Stimulated activated naive CD4-positive, alpha-beta T cell (primary cell): ENCODE results near the gene APOA5.
"Not testable (repeated sequence)": the region's sequence is repeated elsewhere in the genome, so short reads cannot be mapped to it uniquely, and the experiment has no call there.

ENCODE experiments used
- DNase-seq, 6 experiments: peaks; one replicate each; lab custom pipeline; 2025; lab: John Stamatoyannopoulos, UW

The APOA5 gene

DNA sequence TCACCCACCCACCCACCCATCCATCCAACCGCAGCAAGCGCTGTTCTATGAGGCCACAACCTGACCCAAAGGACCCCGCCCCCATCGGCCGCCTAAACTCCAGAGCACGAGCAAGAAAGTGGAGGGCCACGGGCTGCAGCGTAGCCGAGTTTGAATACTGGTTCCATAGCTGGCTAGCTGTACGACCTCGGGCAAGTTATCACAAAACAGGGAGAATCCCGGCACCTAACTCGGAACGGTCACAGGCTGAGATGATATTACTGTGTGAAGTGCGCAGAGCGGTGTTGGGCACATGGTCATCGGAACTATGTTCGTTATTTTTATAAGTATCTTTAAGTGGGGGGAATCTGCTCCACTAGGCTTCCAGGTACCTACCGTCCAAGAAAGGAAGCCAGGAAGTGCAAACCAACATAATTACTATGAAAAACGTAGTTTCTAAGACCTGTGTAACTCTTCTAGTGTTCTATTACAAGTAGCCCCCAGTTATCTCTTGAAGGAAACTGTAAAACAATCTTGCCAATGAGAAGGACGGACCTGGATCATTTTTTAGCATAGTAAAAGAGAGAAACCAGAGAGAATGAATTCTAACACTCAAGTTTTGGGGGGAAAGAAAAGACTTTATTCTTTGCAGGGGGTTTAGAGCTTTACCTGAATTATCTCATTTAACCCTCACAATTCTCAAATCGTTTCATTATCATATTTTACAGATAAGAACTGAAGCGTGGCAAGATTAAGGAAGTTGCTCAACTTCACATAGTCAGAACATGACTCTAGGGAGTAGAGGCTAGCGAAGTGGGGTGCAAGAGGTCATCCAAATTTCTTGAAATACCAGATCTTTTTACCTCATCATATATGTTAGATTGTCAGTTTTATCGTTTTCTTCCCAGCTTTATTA lies 18.2 kb downstream of the APOA5 start:
- no peak for DNase-seq

DNA sequence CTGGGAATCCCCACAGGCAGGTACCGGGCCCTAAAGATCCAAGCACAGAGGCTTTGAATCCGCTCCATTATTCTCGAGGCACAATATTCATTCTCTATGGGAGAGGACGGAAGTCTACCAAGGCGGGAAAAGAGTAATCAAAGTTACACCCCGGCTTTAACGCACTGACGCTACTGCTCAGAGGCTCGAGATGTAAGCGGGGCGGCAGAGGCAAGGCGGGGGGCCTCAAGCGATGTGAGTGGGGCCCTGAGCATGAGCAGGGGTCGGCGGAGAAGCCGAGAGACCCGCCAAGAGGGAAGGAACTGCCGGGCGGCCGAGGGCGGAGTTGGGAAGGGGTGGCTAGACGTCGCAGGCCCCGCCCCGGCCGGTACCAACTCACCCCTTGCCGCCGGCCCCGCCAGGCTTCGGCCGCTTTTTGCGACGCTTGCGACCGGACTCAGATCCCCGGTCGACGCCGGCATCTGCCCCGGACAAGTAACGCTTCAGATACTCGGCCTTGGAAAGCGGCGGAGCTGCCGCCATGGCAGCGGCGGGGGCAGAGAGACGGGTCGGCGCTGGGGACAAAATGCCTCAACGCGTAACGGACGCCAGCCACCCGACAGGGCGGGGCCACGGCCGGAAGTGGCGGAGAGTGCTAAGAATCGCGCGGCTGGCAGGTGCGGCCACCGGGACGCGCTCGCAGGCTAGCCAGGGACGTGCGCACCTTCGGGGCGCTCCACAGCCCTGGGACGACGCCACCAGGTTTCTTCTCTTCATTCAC lies 19.1 kb downstream of the APOA5 start, which contains the start of gene BUD13:
Gene BUD13 (minus strand): TSS at position 545 of the 760 bp plus-strand sequence. CDS start 23 bp downstream, at position 522.
- peak; percentile 84 to 96 (median 88) for DNase-seq

DNA sequence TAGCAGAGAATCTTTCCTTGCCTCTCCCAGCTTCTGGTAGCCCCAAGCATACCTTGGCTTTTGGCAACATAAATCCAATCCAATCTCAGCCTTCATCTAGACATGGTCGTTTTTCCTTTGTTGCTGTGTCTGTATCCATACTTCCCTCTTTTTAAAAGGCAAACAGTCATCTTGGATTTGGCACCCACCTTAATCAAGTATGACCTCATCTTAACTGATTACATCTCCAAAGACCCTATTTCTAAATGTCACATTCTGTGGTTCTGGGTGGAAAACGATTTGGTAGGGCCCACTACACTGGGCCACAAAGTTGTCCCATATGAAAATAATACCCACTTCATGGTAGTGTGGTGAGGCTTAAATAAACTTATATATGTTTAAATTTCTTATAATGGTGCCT lies 19.7 kb downstream of the APOA5 start:
- DNase-seq: no peak

DNA sequence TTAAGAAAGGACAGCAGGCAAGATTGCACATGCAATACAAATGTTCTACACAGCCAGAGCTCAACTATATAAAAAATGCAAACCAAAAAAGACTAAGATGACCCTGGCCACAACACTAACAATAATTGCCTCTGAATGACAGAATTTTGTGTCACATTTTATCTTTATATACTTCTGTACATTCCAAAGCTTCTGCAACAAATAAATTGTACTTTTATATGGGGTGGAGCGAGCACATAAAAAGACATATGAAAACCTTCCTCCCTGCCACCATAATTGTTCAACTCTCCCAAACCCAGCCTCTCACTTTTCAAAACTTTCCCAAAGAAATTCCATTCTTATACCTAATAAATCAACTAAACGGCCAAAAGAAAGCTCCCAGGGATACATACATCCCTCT lies 29.5 kb downstream of the APOA5 start:
- no peak for DNase-seq

DNA sequence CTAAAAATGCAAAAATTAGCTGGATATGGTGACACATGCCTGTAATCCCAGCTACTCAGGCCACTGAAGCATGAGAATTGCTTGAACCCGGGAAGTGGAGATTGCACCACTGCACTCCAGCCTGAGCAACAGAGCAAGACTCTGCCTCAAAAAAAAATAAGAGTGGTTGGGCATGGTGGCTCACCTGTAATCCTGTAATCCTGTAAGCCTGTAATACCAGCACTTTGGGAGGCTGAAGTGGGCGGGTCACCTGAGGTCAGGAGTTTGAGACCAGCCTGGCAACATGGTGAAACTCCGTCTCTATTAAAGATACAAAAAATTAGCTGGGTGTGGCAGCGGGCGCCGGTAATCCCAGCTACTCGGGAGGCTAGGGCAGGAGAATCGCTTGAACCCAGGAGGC lies 35.6 kb downstream of the APOA5 start:
- DNase-seq: not testable (repeated sequence)

DNA sequence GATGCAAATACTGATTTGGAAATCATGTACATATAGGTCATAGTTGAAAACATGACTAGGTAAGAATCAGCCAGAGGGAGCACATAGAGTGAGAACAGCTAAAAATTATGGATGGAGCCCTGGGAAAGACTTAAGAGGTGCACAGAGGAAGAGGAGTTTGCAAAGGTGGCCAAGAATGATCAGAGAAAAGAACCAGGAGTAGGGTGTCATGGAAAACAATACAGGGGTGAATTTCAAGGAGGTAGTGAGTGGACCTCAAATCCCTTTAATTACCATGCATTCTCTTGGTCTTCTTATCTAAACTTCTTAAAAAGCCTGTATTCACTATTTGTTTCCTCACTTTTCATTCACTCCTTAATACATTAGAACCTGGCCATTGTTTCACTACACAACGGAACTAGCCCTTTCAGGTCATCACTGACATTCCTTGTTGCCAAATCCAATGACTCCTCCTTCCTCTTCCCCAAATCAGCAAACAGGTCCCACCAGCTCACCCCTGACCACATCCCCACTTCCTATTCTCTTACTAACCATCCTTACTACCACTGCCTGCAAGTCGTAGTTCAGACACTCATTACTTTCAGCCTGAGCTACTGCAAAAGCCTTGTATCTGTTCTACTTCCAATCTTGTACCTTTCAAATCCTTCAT lies 41.5 kb downstream of the APOA5 start:
- no peak for DNase-seq

DNA sequence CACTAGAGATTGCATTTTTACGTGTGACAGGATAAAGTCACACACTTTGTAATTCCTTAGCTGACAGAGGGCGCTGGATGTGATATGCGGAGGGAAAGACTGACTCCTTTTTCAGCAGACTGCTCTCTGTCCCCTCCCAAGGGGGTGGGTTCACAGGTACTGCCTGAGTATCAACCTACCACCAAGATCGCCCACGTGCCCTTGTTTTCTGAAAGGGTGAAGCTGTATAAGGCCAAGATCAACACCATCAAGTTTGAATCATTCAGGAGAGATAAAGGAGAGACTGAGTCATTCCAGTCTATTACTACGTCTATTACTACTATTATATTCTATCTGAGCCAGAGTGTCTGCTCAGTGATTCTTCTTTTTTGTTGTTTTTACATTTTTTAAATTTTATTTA lies 49.6 kb downstream of the APOA5 start:
- DNase-seq: no peak

DNA sequence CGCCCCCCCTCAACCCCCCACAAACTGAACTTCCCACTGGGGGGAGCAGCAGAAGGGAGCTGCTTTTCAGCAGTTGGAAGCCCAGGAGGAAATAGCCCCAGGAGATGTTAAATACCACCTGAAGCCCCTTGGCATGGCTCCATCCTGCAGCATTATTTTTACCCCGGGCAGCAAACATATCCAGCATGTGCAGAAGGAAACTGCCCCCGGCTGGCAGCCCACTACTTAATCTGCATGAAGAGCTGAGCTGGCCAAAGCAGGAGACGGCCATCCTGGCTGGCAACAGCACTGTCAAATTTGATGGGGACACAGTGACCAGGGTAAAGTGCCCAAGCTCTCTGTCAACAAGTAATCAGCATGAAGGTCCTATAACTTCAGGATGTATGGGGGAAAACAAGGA lies 50.9 kb downstream of the APOA5 start:
- no peak for DNase-seq
